ENCODE results near the gene SH3PXD2B. TPM values are rescaled to one million over a fixed set of nuclear protein-coding genes. Genes with fewer than 3 reads are reported as not detected.

SH3PXD2B gene
- total RNA-seq, 2 experiments from 2014 or later, result 0.60 to 0.95 TPM

GRCh38 chr5:172302047-172302710, 152.1 kb downstream of the SH3PXD2B start:
- intact Hi-C loops (cut with DNase I, micrococcal nuclease), result no loop called here
- H3K27me3 ChIP-seq (ENCODE audit: control insufficient read depth in 1 of 2, insufficient read depth in 2 of 2, low read length in 2 of 2), result peaks cover 0 to 3% of the 10 kb centered on the region in 2 experiments
- no peaks in the 10 kb centered on the region for H3K36me3 ChIP-seq (ENCODE audit: insufficient read depth, low read length)
- TF ChIP-seq CTCF (IDR thresholded peaks at IDR 0.05), result no peak
- H3K4me1 ChIP-seq (ENCODE audit: insufficient read depth, low read length), result no peaks in the 10 kb centered on the region
- ATAC-seq (ENCODE audit: poor library complexity) (no peak), DNase-seq (no peak)
- CTCF ChIA-PET, result no interaction called here
- POLR2A ChIA-PET, result interaction anchor here (0.7 kb wide), 1 partner anchor 9 kb away, joined by 3 read pairs; no protein-coding TSS in a partner anchor
- Mint-ChIP-seq H3K27me3 (no peaks in the 10 kb centered on the region), H3K27ac (no peak overlapping the region), H3K9me3 (no peaks in the 10 kb centered on the region), H3K36me3 (ENCODE audit: low read depth) (no peaks in the 10 kb centered on the region), H3K4me1 (ENCODE audit: low read depth) (no peaks in the 10 kb centered on the region), H3K4me3 (no peak overlapping the region)
- H3K27ac ChIP-seq (ENCODE audit: low read depth in 1 of 2, low read length in 2 of 2), result no peak overlapping the region
- no peak overlapping the region for H3K4me3 ChIP-seq (ENCODE audit: low read length)
- peaks cover 0 to 8% of the 10 kb centered on the region in 2 experiments for H3K9me3 ChIP-seq (ENCODE audit: control insufficient read depth in 1 of 2, insufficient read depth in 1 of 2, low read length in 2 of 2)

- no peaks in the 10 kb centered on the region for H3K27me3 Mint-ChIP-seq
- Histone ChIP-seq H3K27me3 (ENCODE audit: control insufficient read depth in 1 of 2, insufficient read depth in 2 of 2, low read length in 2 of 2) (no peaks in the 10 kb centered on the region), H3K36me3 (ENCODE audit: insufficient read depth, low read length) (no peaks in the 10 kb centered on the region), H3K4me3 (ENCODE audit: low read length) (no peak overlapping the region), H3K27ac (ENCODE audit: low read depth in 1 of 2, low read length in 2 of 2) (no peak overlapping the region), H3K9me3 (ENCODE audit: control insufficient read depth in 1 of 2, insufficient read depth in 1 of 2, low read length in 2 of 2) (peaks cover 0 to 5% of the 10 kb centered on the region in 2 experiments), H3K4me1 (ENCODE audit: insufficient read depth, low read length) (no peaks in the 10 kb centered on the region)
- H3K36me3 Mint-ChIP-seq (ENCODE audit: low read depth), result no peaks in the 10 kb centered on the region
- intact Hi-C loops (cut with DNase I, micrococcal nuclease), result loop anchor here in 1 of 2 experiments (10.0 kb wide), 1 partner anchor 395 kb away; no protein-coding TSS in a partner anchor
- POLR2A ChIA-PET, result interaction anchor here (0.6 kb wide), 1 partner anchor 242 kb away, joined by 3 read pairs; no protein-coding TSS in a partner anchor
- H3K27ac Mint-ChIP-seq, result no peak overlapping the region
- no peak overlapping the region for H3K4me3 Mint-ChIP-seq
- no peaks in the 10 kb centered on the region for H3K4me1 Mint-ChIP-seq (ENCODE audit: low read depth)
- H3K9me3 Mint-ChIP-seq, result no peaks in the 10 kb centered on the region
- DNase-seq, result no peak
- TF ChIP-seq CTCF (IDR thresholded peaks at IDR 0.05), result no peak
- CTCF ChIA-PET, result no interaction called here
- no peak for ATAC-seq (ENCODE audit: poor library complexity)
Measured at GRCh38 chr5:172299916-172300439, 154.3 kb downstream of the SH3PXD2B start.

GRCh38 chr5:172294831-172295230, 159.5 kb downstream of the SH3PXD2B start:
- no peaks in the 10 kb centered on the region for H3K36me3 ChIP-seq (ENCODE audit: insufficient read depth, low read length)
- DNase-seq, result no peak
- Mint-ChIP-seq H3K36me3 (ENCODE audit: low read depth) (no peaks in the 10 kb centered on the region), H3K27ac (no peak overlapping the region), H3K9me3 (no peaks in the 10 kb centered on the region), H3K4me3 (no peak overlapping the region), H3K27me3 (no peaks in the 10 kb centered on the region), H3K4me1 (ENCODE audit: low read depth) (peaks cover 4% of the 10 kb centered on the region)
- no peak for ATAC-seq (ENCODE audit: poor library complexity)
- ChIA-PET POLR2A (no interaction called here), CTCF (no interaction called here)
- no peaks in the 10 kb centered on the region for H3K9me3 ChIP-seq (ENCODE audit: control insufficient read depth in 1 of 2, insufficient read depth in 1 of 2, low read length in 2 of 2)
- H3K27ac ChIP-seq (ENCODE audit: low read depth in 1 of 2, low read length in 2 of 2), result no peak overlapping the region
- no peak for TF ChIP-seq CTCF (IDR thresholded peaks at IDR 0.05)
- peaks cover 6% of the 10 kb centered on the region for H3K4me1 ChIP-seq (ENCODE audit: insufficient read depth, low read length)
- H3K27me3 ChIP-seq (ENCODE audit: control insufficient read depth in 1 of 2, insufficient read depth in 2 of 2, low read length in 2 of 2), result no peaks in the 10 kb centered on the region
- intact Hi-C loops (cut with DNase I, micrococcal nuclease), result loop anchor here (5.0 to 10.0 kb wide), 4 partner anchors 228 to 878 kb away; partner anchors contain the start of gene FGF18 (in 1 of the 2)
- H3K4me3 ChIP-seq (ENCODE audit: low read length), result no peak overlapping the region

Data from CD4-positive, alpha-beta T cell (primary cell).